Measurements from ENCODE around the gene OR8G5. TPM values are rescaled to one million over a fixed set of nuclear protein-coding genes. Genes with fewer than 3 reads are reported as not detected.

Gene OR8G5
- total and polyA plus RNA-seq, 2 experiments from 2014 or later = not detected

DNA sequence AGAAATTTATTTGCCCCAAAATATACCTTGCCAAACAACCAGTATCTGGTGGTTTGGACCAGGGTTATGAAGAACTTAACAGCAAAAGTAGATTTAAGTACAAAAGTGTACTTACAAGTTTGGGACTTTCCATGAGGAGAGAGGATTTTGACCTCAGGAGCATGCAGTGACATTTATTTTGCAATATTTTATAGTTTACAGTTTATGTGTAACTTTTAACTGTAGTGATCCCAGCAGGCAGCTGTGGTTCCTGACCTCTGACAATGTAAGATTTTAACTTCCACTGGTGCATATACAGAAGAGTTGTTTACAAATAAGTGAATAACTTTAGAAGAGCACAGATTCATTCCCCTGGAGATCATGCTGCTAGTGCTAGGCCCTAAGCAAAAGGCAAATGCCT is 50.9 kb downstream of the OR8G5 start:
- Histone ChIP-seq H3K4me2 (no peak overlapping the region), H3K27me3 (ENCODE audit: insufficient read depth) (no peaks in the 10 kb centered on the region), H3K4me3 (no peak overlapping the region), H2AFZ (no peak overlapping the region), H3K9me2 (ENCODE audit: insufficient read depth) (peaks cover 13% of the 10 kb centered on the region; the same call in 1 of the 2 replicates), H3K79me2 (replicated peaks; ENCODE audit: insufficient read depth) (no peaks in the 10 kb centered on the region), H3K27ac (ENCODE audit: low read depth) (no peak overlapping the region), H3F3A (replicated peaks; ENCODE audit: low read depth) (no peaks in the 10 kb centered on the region), H3K36me3 (ENCODE audit: insufficient read depth) (no peaks in the 10 kb centered on the region), H4K20me1 (replicated peaks; ENCODE audit: insufficient read depth) (no peaks in the 10 kb centered on the region), H3K4me1 (ENCODE audit: insufficient read depth) (peaks cover 16% of the 10 kb centered on the region)
- H3K4me1 Mint-ChIP-seq = peaks cover 12% of the 10 kb centered on the region; the same call in 2 of the 3 replicates
- ATAC-seq = no peak
- no peak for TF ChIP-seq JUNB (IDR thresholded peaks at IDR 0.05; ENCODE audit: unreplicated experiment)
- TF ChIP-seq, protein P1, sequence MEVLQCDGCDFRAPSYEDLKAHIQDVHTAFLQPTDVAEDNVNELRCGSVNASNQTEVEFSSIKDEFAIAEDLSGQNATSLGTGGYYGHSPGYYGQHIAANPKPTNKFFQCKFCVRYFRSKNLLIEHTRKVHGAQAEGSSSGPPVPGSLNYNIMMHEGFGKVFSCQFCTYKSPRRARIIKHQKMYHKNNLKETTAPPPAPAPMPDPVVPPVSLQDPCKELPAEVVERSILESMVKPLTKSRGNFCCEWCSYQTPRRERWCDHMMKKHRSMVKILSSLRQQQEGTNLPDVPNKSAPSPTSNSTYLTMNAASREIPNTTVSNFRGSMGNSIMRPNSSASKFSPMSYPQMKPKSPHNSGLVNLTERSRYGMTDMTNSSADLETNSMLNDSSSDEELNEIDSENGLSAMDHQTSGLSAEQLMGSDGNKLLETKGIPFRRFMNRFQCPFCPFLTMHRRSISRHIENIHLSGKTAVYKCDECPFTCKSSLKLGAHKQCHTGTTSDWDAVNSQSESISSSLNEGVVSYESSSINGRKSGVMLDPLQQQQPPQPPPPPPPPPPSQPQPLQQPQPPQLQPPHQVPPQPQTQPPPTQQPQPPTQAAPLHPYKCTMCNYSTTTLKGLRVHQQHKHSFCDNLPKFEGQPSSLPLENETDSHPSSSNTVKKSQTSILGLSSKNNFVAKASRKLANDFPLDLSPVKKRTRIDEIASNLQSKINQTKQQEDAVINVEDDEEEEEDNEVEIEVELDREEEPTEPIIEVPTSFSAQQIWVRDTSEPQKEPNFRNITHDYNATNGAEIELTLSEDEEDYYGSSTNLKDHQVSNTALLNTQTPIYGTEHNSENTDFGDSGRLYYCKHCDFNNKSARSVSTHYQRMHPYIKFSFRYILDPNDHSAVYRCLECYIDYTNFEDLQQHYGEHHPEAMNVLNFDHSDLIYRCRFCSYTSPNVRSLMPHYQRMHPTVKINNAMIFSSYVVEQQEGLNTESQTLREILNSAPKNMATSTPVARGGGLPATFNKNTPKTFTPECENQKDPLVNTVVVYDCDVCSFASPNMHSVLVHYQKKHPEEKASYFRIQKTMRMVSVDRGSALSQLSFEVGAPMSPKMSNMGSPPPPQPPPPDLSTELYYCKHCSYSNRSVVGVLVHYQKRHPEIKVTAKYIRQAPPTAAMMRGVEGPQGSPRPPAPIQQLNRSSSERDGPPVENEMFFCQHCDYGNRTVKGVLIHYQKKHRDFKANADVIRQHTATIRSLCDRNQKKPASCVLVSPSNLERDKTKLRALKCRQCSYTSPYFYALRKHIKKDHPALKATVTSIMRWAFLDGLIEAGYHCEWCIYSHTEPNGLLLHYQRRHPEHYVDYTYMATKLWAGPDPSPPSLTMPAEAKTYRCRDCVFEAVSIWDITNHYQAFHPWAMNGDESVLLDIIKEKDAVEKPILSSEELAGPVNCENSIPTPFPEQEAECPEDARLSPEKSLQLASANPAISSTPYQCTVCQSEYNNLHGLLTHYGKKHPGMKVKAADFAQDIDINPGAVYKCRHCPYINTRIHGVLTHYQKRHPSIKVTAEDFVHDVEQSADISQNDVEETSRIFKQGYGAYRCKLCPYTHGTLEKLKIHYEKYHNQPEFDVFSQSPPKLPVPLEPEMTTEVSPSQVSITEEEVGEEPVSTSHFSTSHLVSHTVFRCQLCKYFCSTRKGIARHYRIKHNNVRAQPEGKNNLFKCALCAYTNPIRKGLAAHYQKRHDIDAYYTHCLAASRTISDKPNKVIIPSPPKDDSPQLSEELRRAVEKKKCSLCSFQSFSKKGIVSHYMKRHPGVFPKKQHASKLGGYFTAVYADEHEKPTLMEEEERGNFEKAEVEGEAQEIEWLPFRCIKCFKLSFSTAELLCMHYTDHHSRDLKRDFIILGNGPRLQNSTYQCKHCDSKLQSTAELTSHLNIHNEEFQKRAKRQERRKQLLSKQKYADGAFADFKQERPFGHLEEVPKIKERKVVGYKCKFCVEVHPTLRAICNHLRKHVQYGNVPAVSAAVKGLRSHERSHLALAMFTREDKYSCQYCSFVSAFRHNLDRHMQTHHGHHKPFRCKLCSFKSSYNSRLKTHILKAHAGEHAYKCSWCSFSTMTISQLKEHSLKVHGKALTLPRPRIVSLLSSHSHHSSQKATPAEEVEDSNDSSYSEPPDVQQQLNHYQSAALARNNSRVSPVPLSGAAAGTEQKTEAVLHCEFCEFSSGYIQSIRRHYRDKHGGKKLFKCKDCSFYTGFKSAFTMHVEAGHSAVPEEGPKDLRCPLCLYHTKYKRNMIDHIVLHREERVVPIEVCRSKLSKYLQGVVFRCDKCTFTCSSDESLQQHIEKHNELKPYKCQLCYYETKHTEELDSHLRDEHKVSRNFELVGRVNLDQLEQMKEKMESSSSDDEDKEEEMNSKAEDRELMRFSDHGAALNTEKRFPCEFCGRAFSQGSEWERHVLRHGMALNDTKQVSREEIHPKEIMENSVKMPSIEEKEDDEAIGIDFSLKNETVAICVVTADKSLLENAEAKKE (CRISPR knock-in tag; IDR thresholded peaks at IDR 0.05) = no peak
- no peak for TF ChIP-seq NANOG (IDR thresholded peaks at IDR 0.05; ENCODE audit: borderline replicate concordance)
- no peak for TF ChIP-seq STAT1 (IDR thresholded peaks at IDR 0.05; ENCODE audit: unreplicated experiment)
- TF ChIP-seq, protein P2, sequence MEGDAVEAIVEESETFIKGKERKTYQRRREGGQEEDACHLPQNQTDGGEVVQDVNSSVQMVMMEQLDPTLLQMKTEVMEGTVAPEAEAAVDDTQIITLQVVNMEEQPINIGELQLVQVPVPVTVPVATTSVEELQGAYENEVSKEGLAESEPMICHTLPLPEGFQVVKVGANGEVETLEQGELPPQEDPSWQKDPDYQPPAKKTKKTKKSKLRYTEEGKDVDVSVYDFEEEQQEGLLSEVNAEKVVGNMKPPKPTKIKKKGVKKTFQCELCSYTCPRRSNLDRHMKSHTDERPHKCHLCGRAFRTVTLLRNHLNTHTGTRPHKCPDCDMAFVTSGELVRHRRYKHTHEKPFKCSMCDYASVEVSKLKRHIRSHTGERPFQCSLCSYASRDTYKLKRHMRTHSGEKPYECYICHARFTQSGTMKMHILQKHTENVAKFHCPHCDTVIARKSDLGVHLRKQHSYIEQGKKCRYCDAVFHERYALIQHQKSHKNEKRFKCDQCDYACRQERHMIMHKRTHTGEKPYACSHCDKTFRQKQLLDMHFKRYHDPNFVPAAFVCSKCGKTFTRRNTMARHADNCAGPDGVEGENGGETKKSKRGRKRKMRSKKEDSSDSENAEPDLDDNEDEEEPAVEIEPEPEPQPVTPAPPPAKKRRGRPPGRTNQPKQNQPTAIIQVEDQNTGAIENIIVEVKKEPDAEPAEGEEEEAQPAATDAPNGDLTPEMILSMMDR (conservative IDR thresholded peaks at IDR 0.05; ENCODE audit: low read depth in 2 of 2) = no peak
- TF ChIP-seq, protein P3, sequence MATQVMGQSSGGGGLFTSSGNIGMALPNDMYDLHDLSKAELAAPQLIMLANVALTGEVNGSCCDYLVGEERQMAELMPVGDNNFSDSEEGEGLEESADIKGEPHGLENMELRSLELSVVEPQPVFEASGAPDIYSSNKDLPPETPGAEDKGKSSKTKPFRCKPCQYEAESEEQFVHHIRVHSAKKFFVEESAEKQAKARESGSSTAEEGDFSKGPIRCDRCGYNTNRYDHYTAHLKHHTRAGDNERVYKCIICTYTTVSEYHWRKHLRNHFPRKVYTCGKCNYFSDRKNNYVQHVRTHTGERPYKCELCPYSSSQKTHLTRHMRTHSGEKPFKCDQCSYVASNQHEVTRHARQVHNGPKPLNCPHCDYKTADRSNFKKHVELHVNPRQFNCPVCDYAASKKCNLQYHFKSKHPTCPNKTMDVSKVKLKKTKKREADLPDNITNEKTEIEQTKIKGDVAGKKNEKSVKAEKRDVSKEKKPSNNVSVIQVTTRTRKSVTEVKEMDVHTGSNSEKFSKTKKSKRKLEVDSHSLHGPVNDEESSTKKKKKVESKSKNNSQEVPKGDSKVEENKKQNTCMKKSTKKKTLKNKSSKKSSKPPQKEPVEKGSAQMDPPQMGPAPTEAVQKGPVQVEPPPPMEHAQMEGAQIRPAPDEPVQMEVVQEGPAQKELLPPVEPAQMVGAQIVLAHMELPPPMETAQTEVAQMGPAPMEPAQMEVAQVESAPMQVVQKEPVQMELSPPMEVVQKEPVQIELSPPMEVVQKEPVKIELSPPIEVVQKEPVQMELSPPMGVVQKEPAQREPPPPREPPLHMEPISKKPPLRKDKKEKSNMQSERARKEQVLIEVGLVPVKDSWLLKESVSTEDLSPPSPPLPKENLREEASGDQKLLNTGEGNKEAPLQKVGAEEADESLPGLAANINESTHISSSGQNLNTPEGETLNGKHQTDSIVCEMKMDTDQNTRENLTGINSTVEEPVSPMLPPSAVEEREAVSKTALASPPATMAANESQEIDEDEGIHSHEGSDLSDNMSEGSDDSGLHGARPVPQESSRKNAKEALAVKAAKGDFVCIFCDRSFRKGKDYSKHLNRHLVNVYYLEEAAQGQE (IDR thresholded peaks at IDR 0.05; ENCODE audit: unreplicated experiment) = no peak
- no peak for DNase-seq (ENCODE audit: low spot score)
- H3K9me3 Mint-ChIP-seq = no peaks in the 10 kb centered on the region
- H3K4me3 Mint-ChIP-seq = no peak overlapping the region
- H3K36me3 Mint-ChIP-seq (ENCODE audit: low read depth) = no peaks in the 10 kb centered on the region
- no peaks in the 10 kb centered on the region for H3K27me3 Mint-ChIP-seq (ENCODE audit: insufficient read depth, low read depth, poor library complexity)
- no peak overlapping the region for H3K27ac Mint-ChIP-seq
